Dermis microvascular lymphatic vessel endothelial cell (primary cell): Measurements from ENCODE around the gene CCNDBP1. TPM values are rescaled to one million over a fixed set of nuclear protein-coding genes. Genes with fewer than 3 reads are reported as not detected.
"Not testable (repeated sequence)": the region's sequence is repeated elsewhere in the genome, so short reads cannot be mapped to it uniquely, and the experiment has no call there.

Experiments used
- DNase-seq, 2 donors: peaks; one replicate each; pipeline versions ENCODE4 v3.0.0 to v3.0.0-alpha.2; 2010; ENCODE audit warnings: low read depth in 2 of 2
- total RNA-seq: library from RNA; depleted of rRNA; stranded (reverse); fragments of >200 nt; gene quantifications from 2 replicates; pipeline ENCODE4 v1.2.1, GENCODE V29; 2014

Gene CCNDBP1
- total RNA-seq, 1 donor from 2014 or later: 75.9 TPM

- no peak for DNase-seq
Observed at GRCh38 chr15:43214592-43215295, 29.5 kb downstream of the CCNDBP1 start.

DNA sequence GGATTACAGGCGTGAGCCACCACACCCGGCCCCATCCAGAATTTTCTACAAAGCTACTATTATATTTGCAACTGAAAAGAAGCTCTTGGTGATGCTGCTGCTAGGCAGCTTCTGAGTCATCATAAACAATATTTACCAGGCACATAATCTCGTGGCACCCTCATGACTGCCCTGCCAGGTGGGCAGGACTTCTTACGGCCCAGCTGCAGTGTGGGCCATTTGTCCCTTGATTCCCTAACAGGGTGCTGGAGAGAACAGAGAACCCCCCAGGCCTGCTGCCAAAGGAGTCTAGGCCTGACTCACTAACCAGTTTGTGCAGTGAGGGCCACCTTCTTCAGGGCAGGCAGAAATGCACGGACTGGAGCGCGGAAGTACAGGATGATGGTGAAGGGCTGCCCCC, 30.8 kb downstream of the CCNDBP1 start:
- DNase-seq: no peak

DNA sequence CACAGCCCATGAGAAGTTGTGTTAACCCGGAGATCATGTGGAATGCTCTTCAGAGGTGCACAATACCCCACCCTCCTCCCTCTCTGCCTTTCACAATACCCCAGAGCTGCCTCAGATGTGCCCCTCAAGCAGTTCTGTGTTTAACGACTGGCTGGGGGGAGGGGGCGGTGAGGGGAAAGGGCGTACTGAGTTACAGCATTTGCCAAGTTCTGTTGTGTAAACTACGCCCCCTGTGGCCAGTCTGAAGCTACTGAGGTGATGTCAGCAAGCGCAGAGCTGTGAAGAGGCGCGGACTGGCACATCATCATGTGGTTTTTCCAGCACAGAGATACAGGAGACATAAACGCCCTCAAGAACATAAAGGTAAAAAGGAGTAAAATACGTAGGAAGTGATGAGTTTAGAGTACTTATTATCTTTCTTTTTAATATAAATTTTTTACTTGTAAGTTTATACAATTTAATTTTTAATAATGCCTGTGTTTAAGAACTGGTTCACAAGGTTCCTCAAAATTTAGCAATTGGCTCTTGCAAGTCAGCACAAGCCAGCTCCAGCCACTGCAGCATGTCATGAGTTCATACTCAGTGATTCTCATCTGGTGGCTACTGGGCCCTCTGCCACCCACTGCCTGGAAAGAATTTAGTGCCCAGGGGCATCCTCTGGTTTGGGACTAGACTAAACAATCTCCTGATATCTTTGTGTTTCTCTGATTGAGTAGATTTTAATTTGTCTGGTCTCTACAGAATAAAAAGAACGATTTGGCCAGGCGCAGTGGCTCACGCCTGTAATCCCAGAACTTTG, 33.9 kb downstream of the CCNDBP1 start:
- peak in 1 of 2 donors; percentile 27 for DNase-seq

- no peak for DNase-seq
Observed at GRCh38 chr15:43219929-43220928, 35.0 kb downstream of the CCNDBP1 start.

DNA sequence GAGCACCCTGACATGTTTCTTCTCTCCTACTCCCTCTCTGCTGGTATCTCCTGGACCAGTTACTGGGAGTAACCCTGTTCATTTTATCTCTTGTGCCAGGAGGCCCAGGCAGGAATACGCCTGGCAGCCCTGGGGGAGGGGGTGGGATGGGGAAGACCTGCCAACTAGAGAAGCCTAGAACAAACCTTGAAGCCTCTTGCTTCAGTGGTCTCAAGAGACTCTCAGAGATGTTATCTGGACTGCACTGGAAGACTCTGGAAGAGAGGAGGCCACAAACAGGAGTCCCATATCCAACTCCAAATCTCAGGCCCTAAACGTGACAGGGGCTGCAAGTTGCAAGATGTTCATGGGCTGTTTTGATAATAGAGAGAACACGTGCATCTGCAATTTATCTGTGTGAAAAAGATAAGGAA, 35.8 kb downstream of the CCNDBP1 start, which contains the start of gene EPB42:
Gene EPB42 (minus strand): TSS at position 28 of the 413 bp plus-strand sequence. CDS start 193 bp downstream, outside the sequence.
- DNase-seq: no peak

GRCh38 chr15:43221422-43221821, 36.2 kb downstream of the CCNDBP1 start:
- DNase-seq: no peak

GRCh38 chr15:43225201-43225949, 40.2 kb downstream of the CCNDBP1 start:
- peak; percentile 40 to 69 for DNase-seq

- not testable (repeated sequence) for DNase-seq
Observed at GRCh38 chr15:43225950-43226255, 40.7 kb downstream of the CCNDBP1 start.

DNA sequence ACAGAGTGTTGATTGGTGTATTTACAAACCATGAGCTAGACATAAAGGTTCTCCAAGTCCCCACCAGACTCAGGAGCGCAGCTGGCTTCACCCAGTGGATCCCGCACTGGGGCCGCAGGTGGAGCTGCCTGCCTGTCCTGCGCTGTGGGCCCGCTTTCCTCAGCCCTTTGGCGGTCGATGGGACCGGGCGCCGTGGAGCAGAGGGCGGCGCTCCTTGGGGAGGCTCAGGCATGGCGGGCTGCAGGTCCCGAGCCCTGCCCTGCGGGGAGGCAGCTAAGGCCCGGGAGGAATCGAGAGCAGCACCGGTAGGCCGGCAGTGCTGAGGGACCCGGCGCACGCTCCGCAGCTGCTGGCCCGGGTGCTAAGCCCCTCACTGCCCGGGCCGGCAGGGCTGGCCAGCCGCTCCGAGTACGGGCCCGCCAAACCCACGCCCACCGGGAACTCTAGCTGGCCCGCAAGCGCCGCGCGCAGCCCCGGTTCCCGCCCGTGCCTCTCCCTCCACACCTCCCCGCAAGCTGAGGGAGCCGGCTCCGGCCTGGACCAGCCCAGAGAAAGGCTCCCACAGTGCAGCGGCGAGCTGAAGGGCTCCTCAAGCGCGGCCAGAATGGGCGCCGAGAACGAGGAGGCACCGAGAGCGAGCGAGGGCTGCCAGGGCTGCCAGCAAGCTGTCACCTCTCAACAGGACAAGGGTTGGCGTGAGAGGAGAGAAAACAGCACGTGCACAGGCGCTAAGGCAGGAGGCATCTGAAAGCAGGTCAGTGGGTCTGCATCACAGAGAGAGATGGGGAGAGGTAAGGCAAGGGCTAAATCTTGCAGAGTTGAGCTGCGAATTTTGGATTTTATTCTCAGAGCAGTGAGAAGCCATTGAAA, 41.5 kb downstream of the CCNDBP1 start:
- DNase-seq: no peak

GRCh38 chr15:43229977-43230376, 44.8 kb downstream of the CCNDBP1 start:
- DNase-seq: no peak

DNA sequence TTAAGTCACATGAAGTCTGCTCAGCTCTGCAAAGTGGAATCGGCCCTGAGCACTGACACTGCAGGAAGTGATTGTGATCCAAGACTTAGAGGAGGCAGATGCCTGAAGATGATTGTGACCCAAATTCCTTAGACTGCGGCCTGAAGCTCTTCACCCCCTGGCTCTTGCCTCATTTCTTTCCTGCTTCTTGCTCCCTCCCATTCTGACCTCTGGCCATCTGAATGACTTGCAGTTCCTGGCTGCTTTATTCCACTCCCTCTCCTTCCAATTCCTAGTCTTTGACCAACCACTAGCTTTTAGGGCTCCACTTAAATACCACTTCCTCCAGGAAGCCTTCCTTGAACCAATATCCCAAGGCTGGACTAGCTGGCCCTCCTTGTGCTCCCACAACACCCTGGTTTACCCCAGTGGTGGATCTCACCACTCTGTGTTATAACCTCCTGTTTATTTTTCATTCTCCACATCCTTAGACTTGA, 45.5 kb downstream of the CCNDBP1 start:
- no peak for DNase-seq

DNA sequence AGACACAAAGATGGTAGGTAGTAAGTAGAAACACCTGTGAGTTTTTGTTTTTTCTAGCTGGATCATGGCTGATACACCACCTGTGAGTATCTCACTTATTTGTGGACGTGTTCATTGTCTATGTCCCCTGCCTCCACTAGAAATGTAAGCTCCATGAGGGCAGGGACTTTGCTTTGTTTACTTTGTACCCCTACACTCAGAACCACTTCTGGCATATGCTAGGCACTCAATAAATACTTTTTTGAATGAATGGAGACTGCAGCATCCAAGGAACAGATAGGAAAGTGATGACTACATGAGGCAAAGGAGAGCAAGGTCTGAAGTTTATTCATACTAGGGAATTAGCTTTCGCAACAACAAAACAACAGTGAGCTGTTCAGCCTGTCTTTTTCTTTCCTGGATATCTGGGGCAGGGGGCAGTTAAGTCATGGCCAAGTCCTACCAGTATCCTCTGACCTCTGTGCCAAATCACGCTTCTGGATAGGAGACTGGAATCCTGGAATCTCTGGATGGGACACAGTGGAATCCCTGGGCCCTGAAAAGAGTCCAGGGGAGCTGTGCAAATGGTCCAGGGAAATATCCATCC, 47.2 kb downstream of the CCNDBP1 start:
- DNase-seq: no peak

DNA sequence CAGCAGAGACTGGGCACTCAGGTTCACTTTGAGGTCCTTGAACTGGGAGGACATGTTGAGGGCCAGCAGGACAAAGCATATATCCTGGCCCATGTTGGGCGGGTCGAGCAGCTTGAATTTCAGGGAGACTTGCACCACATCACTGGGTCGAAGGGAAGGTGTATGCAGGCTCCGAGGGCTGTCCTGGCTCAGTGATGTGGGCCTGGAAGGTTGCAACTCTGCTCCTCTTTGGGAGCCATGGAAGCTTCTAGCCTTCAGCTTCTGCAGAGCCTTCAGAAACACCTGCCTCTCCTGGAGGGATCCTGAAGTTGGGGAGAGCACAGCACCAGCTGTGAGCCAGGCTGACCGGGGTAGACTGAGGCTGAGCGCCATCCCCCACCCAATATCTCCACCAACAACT, 50.3 kb downstream of the CCNDBP1 start:
- DNase-seq: no peak

DNA sequence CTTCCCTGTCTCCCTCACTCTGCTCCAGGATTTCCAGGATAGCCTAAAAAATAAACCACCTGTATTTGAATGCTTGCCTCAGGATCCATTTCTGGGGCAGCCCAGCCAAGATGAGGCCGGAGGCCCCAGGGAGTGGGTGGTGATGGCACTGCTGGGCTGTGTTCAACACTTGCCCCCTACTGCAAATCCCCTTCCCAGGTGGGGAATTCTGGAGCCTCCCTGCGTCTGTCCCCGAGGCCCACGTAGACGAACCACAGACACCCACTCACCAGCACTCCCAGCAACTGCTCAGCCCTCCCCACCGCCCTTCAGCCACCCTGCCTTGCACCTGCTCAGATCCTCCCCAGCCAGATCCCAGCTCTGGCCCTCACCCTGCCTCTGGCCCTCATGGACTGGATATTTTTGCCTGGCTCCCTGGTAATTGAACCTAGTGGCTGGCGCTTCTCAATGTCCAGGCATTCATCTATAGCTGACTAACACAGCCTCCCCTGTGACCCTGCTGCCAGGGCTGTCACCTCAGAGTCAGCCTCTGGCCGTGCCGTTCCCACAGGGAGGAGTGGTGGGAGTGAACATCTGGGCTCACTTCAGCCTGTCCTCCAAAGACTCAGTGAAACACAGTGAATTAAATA, 52.8 kb downstream of the CCNDBP1 start:
- DNase-seq: no peak

DNA sequence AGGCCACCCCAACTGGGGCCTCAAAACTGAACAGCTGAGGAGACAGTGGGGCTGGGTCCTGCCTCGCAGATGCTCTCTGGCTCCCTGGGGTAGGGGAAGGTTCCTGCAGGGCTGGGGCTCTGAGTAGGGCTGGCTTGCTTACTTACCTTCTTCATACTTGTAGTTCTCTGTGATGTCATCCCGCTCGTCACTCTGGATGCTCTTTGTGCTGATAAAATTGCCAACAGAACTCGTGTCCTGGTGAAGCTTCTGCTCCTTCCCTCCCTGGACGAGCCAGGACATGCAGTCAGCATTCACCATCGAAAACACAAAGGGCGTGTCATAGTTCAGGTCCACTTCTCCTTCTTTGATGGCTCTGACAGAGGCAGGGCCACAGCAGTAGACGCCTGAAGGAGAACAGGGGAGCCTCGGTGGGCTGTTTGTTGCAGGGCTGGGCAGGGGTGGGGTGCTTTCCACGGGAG, 53.5 kb downstream of the CCNDBP1 start:
- no peak for DNase-seq

DNA sequence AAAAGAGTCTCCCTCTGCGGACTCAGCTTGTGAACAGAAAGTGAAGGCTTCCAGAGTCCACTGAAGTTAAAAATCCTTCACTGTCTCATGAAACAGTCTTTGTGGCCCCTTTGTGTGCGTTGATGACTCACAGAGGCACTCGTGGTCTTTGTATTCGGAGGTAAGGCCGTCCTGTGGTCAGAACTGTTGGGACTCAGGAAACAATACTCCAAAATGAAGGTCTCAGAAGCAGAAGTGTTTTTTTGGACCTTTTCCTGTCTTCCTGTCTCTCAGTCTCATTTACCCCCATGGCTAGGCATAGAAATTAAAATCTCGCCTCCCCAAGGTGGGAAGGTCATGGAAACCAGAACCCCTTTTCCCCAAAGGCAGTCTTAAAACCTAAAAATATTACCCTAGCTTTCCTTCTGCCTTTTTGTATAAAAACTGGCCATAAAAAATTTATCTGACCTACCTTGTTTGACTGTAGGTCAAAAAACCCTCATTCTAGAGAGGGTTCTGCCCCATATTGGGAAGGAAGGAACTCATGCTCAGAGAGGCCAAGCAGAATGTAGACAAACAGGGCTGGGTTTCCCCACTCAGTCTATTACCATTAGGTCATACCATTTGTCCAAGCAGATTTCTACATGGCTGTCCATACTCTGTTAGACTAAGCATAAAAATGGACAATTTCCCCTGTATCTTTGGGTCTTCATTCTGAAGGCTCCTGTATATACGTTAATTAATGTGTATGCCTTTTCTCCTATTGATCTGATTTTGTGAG, 54.7 kb downstream of the CCNDBP1 start:
- DNase-seq: peak in 1 of 2 donors; percentile 24

DNA sequence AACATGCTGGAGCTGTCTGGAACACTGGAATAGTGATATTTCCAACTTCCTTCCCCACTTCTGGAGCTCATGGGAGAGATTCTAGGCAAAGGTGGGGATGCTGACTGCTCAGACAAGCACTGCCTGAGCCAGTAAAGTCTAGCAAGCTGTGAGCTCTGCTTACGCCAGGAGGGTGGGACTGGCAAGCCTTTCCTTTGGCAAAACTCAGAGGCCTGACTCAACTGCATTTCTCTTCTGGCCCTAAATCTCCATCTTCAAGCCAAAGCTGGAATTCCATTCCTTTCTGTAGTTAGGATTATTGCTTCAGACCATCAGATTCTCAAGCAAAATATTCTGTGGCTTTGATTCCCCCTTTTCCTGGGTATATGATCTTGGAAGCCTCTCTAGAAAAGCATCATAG, 55.9 kb downstream of the CCNDBP1 start:
- DNase-seq: no peak

DNA sequence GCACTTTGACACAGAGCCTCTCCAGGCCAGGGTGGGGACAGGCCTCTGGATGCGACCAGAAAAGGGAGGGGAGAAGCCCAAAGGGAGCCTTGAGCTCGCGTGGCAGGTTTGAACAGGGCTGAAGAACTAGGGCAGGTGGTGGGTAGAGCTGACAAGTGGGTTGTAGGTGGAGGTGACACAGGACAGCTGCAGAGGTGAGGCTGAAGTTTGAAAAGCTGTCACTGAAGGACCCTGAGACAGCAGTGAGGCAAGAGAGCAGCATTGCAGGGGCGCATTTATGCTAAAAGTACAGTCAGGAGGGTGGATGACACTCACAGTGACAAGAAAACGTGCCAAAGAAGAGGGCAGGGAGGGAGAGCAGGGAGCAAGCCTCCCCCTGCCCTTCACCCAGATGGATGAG, 57.4 kb downstream of the CCNDBP1 start:
- no peak for DNase-seq
